Lung microvascular endothelial cell (primary cell): Measurements from ENCODE around the gene DEPDC5. TPM values are rescaled to one million over a fixed set of nuclear protein-coding genes. Genes with fewer than 3 reads are reported as not detected.
"Not testable (repeated sequence)": the region's sequence is repeated elsewhere in the genome, so short reads cannot be mapped to it uniquely, and the experiment has no call there.

Source experiments
- DNase-seq, 2 donors: peaks; one replicate each; pipeline versions ENCODE4 v3.0.0 to v3.0.0-alpha.2; 2010; ENCODE audit warnings: low read depth in 2 of 2
- total RNA-seq: library from RNA; depleted of rRNA; stranded (reverse); fragments of >200 nt; gene quantifications from 2 replicates; pipeline ENCODE4 v1.2.1, GENCODE V29; 2014

DEPDC5 gene
- total RNA-seq, 1 donor from 2014 or later, result 8.9 TPM

DNA sequence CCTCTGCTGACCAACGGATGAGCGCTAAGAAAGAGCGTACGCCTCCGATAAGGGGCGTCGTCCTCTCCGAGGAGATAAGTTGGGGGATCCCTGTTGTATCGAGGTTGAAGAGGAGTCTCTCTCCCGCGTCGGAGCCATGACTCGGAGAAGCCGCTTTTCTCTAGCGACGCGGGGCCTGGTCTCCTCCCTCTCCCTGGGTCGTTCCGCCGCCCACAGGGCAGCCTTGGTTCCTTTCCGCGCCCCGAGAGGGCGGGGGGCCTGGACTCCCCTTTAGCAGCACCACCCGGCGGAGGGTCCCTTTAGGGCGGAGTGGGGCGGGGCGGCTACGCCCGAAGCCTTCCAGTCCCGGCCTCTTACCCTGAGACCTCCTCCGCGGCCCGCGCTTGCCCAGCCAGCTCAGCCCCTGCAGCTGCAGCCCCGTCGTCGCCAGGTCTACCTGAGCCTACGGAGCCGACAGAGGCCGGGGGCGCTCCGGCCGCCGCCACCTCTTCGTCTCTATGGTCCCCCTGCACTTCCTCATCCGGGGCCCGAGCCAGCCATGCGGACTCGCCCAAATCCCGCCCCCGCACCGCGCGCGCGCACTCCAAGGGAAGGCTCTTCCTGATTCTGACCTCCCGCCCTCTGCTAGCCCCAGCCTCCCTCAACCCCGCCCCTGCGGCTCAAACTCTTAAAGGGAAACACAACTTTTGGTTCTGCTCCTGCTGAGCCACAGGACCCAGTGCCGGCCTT is 4.0 kb upstream of the DEPDC5 start, which contains the start of gene PRR14L:
PRR14L (minus strand) TSS at position 497 of the 729 bp plus-strand sequence. CDS start 11,272 bp downstream, outside the sequence.
- DNase-seq, result peak; percentile 94 to 95

DNA sequence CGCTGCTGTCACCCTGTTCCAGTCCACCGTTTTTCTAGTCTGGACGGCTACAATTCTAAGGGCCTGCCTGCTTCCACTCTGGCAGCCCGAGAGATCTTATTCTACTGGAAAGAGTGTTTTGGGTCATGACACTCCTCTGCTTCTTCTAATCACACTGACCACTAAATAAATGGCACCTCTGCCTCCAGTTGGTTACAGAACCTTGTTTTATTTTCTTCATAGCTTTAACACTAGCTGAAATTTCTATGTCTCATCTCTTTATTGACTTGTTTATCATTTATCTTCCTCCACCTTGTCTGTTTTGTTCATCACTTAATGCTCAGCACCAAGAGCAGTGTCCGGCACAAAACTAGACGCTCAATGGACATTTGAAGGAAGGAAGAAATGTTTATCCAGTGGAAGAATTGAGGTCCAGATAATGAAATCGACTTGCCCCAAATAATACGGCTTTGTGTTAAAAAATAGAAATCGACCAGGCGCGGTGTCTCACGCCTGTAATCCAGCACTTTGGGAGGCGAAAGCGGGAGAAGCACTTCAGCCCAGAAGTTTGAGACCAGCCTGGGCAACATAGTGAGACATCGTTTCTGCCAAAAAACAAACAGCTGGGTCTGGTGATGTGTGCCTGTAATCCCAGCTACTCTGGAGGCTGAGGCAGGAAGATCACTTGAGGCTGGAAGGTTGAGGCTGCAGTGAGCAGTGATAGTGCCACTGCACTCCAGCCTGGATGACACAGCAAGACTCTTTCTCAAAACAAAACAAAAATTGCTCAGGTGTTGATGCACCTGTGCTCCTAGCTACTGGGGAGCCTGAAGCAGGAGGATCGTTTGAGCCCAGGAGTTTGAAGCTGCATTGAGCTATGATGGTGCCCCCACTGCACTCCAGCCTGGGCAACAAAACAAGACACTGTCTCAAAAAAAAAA is 3.2 kb upstream of the DEPDC5 start:
- DNase-seq, result no peak

DNA sequence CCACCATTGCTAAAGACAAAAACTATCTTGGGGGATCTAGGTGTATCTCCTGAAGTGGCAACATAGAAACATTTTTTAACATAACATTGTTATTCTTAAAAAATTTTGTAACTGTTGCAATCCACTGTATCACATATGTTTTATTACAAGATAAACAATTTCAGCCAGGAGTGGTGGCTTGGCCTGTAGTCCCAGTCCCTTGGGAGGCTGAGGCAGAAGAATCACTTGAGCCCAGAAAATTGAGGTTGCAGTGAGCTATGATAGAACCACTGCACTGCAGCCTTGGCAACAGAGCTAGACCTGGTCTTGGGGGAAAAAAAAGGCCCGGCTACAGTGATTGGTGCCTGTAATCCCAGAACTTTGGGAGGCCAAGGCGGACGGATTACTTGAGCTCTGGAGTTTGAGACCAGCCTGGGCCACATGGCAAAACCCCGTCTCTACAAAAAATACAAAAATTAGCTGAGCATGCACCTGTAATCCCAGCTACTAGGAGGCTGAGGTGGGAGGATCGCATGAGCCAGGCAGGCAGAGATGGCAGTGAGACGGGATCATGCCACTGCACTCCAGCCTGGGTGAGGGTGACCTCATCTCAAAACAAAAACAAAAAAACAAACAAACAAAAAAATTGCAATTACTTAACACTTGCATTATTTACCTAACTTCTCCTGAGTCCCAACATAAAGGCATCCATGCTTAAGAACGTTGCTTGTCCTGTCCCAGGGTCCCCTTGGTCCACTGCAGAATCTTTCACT is 1.5 kb upstream of the DEPDC5 start:
- no peak for DNase-seq

DNA sequence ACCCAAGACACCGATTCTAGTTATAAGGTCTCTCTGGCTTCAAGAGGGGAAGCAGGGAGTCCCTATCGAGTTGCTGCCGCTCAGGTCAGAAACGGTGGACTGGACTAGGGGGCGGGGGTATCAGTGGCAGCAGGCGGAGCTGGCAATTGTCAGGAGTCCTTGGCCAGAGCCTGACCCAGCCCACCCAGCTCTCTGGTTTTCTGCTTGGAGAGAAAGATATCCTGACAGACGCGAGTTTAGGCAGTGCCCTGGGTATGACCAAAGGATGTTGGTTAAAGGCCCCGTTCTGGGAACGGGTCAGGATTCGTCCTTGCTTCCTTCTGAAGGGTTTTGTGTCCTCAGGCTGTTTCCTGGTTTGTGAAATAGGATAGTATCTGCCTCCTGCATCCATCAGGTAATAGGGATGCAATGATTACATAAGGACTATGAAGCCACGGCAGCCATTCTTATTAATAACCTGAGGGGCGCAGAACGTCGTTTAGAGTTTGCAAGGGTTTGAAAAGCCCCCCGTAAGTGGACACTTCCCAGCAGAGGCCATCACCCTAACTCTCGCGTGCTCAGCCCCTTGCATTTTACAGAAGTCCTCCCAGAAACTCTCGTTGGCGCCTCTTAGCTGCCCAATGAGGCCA is 700 bp upstream of the DEPDC5 start:
- peak; percentile 50 to 57 for DNase-seq

DNA sequence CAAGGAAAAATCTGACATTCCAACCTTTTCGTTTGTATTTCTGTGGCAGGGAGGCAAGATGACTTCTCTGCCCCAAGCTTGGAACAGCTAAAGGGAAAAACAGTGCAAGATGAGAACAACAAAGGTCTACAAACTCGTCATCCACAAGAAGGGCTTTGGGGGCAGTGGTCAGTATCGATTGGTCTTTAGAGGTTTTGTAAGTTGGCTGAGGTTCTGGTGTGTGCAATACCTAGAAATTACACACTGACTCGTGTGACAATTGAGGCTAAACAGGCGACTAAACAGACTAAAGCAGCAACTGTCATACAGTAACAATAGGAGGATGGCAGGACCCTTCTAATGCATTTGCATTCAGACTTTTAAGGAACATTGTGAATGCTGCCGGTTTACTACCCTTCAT is 994 bp downstream of the DEPDC5 start:
- no peak for DNase-seq

DNA sequence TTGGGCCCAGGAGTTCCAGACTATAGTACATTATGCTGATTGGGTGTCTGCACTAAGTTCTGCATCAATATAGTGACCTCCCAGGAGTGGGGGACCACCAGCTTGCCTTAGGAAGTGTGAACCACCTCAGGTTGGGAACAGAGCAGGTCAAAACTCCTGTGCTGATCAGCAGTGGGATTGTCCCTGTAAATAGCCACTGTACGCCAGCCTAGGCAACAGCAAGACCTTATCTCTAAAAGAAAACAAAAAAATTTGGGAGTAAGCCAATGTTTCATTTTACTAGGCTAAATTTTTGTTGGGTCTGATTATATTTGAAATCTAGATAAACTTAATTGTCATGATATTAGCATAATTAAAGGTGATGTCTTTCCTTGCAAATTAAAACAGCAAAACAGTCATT is 3.4 kb downstream of the DEPDC5 start:
- DNase-seq, result peak in 1 of 2 donors; percentile 52

DNA sequence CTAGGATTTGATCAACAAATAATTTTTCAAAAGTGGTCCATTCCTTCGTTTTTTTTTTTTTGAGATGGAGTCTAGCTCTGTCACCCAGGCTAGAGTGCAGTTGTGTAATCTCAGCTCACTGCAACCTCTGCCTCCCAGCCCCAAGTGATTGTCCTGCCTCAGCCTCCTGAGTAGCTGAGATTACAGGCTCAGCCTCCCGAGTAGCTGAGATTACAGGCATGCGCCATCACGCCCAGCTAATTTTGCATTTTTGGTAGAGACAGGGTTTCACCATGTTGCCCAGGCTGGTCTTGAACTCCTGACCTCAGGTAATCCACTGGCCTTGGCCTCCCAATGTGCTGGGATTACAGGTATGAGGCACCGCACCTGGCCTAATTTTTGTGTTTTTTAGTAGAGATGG is 5.0 kb downstream of the DEPDC5 start:
- DNase-seq, result not testable (repeated sequence)

DNA sequence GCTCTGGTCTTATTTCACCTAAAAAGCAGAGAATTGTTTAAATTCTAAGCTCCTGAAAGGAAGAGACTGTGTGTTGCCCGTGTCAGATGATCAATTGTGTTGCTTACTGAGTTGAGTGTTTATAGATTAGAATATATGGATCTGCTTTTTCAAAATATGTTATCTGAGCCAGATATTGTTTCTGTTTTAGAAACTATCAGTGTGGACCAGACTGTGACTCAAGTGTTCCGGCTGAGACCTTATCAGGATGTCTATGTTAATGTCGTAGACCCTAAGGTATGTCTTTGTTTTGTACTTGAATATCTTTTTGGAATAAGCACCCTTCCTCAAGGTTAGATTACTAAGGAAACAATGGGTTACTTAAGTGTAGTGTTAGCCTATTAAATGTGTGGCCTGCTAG is 11.0 kb downstream of the DEPDC5 start:
- DNase-seq, result peak in 1 of 2 donors; percentile 33

DNA sequence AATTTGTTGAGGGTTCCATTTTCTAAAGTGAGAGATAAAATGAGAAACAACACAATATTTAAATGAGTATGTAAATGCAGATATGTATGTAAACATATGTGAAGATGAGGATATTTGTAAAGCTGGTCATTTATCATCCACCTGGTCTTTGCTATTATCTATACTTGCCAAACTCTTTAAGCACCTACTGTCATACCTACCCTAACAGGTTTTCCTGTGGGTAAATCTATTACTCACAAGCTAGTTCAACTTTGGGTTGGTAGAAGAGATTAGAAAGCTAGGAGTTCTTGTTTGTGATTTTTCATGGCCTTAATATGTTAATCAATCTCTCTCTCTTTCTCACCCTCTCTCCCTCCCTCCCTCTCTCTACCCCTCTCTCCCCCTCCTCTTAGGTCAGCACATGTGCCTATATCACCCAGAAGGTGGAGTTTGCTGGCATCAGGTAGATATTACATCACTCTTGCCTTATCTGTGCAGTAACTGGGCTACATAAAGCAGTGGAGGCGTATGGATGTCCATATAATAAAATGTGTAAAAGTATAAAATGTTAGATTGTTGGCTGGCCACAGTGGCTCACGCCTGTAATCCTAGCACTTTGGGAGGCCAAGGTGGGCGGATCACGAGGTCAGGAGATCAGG is 14.7 kb downstream of the DEPDC5 start:
- no peak for DNase-seq

DNA sequence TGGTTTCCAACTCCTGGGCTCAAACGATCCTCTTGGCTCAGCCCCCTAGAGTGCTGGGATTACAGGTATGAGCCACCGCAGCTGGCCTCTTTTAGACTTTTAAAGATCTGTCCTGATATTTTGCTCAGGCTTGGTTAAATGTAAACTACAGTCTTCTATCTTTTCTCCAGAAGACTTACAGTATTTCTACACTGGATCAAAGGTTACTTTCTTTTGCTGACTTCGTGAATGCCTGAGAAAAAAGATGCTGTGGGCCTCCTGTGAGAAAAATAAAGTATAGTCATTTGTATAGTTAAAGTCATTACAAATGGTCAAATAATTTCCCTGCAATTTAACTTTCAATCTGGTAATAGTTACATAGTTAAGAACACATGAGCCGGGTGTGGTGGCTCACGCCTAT is 19.6 kb downstream of the DEPDC5 start:
- DNase-seq, result no peak

DNA sequence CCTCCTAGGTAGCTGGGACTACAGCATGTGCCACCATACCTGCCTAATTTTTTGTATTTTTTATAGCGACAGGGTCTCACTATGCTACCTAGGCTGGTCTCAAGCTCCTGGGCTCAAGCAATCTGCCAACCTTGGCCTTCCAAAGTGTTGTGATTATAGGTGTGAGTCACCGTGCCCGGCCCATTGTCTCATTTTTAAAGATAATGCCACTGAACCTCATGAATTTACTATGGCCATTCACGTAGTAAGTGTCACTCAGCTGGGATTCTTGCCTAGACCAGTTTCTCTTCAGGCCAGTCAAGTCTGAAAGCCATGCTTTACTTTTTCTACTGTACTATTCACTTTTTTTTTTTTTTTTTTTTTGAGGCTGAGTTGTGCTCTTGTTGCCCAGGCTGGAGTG is 22.4 kb downstream of the DEPDC5 start:
- peak in 1 of 2 donors; percentile 20 for DNase-seq

DNA sequence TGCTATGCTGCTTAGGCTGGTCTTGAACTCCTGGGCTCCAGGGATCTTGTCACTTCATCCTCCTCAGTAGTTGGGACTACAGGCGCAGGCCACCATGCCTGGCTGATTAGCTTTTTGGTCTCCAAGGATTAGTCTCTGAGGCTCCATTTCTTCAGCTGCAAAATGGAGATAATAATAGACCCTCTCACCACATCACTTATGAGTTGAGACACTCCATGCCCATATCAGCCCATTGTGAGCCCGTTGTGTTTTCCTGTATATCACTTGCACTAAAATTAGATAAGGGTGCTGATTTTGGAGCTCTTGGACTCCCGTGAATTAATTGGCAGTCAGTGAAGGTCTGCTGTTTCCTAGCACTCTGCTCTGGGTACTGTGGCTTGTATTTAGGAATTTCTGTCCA is 36.0 kb downstream of the DEPDC5 start:
- no peak for DNase-seq

DNA sequence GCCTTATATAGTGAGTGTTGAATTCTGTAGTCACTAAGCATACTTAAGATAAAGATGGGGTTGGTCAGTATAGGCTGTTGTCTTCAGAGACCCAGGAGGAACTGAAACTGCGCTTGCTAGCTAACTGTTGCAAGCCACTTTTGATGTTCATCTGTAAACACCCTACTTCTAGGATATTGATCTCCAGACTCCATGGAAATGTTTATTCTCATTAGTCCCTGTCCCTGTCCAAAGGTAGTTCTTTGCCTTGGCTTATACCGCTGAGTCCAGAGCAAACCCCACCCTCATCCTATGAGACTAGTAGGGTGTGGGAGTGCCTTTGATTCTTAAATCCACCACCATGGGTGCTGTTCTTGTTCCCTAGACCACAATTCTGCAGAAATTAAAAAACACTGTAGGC is 36.4 kb downstream of the DEPDC5 start:
- DNase-seq, result no peak

DNA sequence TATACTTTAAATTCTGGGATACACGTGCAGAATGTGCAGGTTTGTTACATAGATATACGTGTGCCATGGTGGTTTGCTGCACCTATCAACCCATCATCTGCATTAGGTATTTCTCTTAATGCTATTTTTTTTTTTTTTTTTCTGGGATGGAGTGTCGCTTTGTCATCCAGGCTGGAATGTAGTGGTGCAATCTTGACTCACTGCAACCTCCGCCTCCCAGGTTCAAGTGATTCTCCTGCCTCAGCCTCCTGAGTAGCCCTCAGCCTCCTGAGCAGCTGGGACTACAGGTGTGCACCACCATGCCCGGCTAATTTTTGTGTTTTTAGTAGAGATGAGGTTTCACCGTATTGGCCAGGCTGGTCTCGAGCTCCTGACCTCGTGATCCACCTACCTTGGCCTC is 45.5 kb downstream of the DEPDC5 start:
- not testable (repeated sequence) for DNase-seq

DNA sequence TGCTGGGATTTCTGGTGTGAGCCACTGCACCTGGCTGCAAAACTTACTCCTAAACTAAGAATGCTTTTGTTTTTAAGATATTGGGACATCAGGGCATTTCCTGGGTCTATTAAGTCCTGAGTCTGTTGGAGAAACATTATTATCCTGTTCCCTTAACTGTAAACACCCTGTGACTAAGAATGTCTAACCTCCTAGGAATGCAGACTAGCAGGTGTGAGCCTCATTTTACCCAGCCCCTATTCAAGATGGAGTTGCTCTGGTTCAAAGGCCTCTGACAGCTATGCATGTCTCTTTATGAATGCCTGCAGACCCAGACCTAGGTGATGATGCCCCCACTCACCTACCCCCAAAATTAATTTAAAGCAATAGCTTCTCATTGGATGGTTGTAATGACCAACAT is 46.2 kb downstream of the DEPDC5 start:
- peak in 1 of 2 donors; percentile 31 for DNase-seq

DNA sequence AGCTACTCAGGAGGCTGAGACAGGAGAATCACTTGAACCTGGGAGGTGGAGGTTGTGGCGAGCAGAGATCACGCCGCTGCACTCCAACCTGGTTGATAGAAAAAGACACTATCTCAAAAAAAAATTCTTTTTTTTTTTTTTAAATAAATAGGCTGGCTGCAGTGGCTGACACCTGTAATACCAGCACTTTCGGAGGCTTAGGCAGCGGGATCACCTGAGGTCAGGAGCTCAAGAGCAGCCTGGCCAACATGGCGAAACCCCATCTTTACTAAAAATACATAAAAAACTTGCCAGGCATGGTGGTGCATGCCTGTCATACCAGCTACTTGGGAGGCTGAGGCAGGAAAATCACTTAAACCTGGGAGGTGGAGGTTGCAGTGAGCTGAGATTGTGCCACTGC is 47.0 kb downstream of the DEPDC5 start:
- not testable (repeated sequence) for DNase-seq

DNA sequence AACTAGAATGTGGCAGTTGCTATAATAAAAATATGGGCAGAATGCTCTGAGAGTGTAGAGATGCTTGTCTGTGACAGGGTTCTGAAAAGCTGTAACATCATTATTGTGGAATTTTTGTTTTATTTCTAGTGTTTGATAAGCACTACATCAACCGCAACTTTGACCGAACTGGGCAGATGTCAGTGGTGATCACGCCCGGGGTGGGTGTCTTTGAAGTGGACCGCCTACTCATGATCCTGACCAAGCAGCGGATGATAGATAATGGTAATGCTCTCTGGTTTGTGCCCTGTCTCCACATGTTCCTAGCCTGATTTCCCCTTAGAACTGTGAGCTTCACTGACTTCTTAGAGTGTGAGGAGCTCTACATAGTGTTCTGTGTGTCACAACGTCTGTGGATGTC is 48.8 kb downstream of the DEPDC5 start:
- no peak for DNase-seq

DNA sequence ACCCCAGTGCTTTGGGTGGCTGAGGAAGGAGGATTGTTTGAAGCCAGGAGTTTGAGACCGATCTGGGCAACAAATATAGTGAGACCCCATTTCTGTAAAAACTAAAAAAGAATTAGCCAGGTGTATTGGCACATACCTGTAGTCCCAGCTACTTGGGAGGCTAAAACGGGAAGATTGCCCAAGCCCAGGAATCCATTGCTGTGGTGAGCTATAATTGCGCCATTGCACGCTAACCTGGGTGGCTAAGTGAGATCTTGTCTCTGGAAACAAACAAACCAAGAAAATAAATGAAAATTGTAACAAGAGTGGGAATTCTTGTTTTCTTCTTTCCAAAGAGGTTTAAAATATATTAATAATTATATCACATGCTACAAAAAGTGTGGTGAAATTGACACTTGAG is 52.9 kb downstream of the DEPDC5 start:
- DNase-seq, result no peak

DNA sequence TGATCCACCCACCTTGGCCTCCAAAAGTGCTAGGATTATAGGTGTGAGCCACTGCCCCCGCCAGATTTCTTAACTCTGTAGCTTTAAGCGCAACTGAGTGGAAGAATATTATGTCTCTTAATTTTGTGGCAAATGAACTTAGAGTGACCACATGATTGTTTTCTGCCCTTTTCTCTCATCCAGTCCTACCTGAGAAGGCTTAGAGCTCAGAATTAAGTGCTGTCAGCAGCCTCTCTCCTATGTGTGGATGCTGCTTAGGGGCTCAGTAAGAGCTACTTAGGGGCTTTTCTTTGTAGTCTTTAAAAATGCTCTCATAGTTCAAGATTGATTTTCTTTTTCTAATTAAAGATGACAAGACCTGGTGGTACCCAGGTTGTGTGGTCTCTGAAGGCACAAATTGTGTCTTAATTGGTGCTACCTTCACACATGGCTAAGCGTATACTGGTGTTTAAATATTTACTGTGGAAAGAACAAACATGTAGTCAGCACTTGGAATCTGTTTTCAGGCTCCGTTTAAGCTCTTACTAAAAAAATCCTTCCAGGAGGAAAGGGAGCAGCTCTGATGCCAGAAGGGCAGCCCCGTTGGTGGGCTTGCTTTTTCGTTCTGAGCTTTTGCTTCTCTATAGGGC is 59.3 kb downstream of the DEPDC5 start:
- DNase-seq, result no peak

DNA sequence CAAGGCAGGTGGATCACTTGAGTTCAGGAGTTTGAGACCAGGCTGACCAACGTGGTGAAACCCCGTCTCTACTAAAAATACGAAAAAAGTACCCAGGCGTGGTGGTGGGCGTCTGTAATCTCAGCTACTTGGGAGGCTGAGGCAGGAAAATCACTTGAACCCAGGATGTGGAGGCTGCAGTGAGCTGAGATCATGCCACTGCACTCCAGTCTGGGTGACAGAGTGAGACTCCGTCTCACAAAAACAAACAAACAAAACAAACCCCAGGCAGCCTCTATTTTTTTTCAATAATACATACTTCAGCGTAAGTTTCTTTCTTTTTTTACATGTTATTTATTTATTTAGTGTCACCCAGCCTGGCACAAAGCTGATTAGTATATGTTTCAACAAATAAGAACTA is 60.1 kb downstream of the DEPDC5 start:
- DNase-seq, result not testable (repeated sequence)
